ENCODE measurements around the gene ZFYVE28.
A peak's percentile ranks its signal among the peaks of the same experiment; 100 is the strongest.

ZFYVE28 gene

GRCh38 chr4:2331519-2332200 is 86.8 kb downstream of the ZFYVE28 start:
- DNase-seq: no peak

DNA sequence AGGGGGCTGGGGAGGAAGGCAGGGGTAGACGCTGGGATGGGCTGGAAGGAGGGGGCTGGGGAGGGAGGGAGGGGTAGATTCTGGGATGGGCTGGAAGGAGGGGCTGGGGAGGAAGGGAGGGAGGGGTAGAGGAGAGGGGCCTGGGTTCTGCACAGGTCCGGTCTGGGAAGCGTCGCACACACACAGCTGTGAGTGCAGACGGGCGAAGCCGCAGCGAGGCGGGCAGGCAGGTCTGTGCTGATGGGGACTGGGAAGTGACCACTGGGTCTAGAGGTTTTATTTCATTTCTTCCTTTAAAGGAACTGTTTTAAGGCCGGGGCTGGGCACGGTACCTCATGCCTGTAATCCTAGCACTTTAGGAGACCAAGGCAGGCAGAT is 87.4 kb downstream of the ZFYVE28 start:
- DNase-seq: no peak

DNA sequence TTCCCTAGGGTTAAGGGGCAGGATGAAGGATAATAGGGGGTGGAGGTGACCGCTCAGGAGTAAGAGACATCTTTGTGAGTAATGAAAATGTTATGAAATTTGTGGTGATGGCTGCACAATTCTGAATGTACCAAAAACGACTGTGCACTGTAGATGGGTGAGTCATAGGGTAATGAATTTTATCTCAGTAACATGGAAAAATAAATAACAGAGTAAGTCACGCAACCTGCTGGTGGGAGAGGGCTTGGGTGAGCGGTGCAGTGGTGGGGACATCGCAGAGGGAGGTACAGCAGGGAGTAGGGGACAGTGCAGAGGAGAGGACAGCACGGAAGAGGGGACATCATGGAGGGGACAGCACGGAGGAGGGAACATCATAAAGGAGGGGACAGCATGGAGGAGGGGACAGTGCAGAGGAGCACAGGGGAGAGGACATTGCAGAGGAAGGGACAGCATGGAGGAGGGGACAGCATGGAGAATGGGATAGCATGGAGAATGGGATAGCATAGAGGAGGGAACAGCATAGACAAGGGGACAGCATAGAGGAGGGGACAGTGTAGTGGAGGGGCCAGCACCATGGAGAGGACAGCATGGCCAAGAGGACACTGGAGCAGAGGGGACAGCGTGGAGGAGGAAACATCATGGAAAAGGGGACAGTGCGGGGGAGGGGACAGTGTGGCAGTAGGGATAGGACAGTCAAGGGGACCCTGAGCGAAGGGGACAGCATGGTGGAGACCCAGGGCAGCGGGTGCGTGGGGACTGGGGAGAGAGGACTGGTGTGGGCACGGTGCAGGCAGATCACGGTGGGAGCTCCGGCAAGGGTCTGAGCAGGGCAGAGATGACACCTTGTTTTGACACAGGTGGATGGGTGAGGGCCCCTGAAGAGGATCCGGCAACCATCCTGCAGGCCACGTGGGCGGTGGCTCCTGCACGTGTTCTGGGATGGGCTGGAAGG is 88.1 kb downstream of the ZFYVE28 start:
- DNase-seq: no peak

DNA sequence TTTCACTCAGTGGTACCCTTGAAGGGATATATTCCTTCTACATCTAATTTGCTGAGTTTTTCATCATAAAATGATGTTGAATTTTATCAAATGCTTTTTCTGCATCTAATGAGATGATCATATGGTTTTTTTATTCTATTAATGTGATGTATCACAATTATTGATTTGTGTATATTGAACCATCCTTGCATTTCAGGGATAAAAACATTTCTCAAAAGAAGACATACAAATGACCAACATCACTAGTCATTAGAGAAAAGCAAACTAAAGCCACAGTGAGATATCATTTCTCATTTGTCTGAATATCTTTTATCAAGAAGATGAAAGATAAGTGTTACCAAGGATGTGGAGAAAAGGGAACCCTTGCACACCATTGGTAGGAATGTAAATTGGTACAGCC is 90.9 kb downstream of the ZFYVE28 start:
- DNase-seq: no peak

DNA sequence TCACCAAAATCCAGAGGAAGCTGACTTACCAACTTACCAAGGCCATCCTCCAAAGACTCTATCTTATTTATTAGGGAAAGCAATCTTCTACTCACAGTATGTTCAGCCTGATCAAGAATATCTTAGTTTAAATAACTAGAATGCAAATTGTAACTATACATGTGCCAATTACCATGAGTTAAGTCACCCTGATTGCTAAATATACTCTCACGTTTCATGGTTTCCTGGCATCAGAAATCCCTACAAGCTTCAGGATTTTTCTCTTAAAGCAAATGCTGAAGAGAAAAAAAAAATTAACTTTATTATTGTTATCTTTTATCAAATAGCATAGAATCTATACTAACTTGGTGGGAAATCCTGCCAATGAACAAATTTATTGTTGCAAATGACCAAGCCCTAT is 93.6 kb downstream of the ZFYVE28 start:
- no peak for DNase-seq

DNA sequence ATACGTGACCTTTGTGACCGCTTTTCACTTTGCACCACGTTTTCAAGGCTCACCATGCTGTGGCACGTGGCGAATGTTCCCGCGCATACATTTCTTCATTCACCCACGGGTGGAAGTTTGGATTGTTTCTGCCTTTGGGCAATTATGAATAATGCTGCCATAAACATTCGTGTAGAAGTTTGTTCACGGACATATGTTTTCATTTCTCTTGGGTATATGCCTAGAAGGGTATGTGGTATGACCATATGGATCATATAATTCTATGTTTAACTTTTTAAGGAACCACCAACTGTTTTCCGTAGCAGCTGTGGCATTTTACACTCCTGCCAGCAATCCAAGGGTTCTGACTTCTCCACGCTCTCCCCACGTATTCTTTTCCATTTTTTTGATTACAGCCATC is 95.6 kb downstream of the ZFYVE28 start:
- DNase-seq: no peak

- no peak for DNase-seq
Observed at GRCh38 chr4:2322227-2322626, 96.2 kb downstream of the ZFYVE28 start.

DNA sequence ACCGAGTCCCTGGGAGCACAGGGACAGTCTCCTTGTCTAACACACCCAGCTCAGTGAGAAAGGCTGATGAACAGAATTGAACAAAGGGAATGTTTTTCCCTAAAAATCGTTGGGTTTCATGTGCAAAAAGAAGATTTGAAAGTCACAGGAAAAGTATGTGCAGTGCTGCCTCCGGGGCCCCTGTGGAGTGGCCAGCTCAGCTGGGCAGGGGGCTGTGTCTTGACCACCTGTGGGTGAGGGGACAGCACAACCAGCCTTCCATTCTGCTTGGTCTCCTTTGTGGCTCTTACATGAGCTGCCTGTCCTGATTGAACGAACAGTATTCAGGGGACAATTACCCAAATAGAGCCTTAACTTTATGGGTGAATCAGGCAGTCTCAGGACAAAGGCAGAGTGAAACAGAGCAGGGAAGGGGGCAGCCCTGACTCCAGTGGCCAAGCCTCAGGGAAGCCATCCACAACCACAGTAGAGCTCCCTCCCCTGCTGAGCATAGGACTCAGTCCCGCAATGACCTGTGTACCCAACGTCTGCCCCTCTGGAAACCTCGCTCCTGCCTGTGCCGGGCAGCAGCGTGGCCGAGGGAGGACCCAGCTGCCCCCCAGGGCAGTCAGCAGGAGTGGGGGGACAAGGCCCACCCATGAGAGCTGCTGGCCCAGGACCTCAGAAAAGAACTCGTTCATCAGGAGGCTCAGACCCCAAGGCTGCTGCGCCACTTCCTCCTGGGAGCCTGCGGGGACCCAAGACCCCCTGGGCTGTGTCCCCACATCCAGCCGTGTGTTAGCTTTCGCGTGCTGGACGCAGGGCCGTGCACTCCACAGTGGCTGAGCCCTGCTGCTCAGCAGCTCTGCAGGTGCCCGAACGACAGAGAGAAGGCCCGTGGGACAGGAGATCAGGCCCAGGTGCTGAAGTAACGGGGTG is 96.9 kb downstream of the ZFYVE28 start:
- DNase-seq: no peak

- DNase-seq: no peak
Observed at GRCh38 chr4:2320746-2321145, 97.7 kb downstream of the ZFYVE28 start.

GRCh38 chr4:2320152-2320551 is 98.3 kb downstream of the ZFYVE28 start:
- DNase-seq: no peak

- no peak for DNase-seq
Observed at GRCh38 chr4:2318885-2319284, 99.6 kb downstream of the ZFYVE28 start.

DNA sequence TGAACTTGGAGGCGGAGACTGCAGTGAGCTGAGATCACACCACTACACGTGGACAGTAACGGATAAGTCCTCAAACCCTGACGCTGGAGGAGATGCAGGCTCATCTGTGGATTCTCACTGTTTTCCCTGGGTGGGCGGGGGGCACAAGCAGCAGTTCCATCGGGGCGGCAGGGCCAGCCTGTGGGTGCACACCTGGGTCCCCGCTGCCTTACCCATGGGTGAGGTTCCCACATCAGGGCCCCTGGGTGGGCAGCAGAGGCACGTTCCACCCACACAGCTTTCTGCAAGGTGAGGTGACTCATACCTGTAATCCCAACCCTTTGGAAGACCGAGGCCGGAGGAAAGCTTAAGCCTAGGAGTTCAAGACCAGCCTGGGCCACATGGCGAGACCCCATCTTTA is 100.0 kb downstream of the ZFYVE28 start:
- DNase-seq: no peak

DNA sequence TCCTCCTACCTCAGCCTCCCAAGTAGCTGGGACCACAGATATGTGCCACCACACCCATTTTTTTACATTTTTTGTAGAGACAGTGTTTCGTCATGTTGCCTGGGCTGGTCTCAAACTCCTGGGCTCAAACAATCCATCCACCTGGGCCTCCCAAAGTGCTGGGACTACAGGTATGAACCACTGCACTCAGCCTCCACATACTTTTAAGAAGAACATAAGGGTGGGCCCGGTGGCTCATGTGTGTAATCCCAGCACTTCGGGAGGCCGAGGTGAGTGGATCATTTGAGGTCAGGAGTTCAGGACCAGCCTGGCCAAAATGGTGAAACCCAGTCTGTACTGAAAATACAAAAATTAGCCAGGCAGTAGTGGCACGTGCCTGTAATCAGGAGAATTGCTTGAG is 105.1 kb downstream of the ZFYVE28 start:
- DNase-seq: no peak

DNA sequence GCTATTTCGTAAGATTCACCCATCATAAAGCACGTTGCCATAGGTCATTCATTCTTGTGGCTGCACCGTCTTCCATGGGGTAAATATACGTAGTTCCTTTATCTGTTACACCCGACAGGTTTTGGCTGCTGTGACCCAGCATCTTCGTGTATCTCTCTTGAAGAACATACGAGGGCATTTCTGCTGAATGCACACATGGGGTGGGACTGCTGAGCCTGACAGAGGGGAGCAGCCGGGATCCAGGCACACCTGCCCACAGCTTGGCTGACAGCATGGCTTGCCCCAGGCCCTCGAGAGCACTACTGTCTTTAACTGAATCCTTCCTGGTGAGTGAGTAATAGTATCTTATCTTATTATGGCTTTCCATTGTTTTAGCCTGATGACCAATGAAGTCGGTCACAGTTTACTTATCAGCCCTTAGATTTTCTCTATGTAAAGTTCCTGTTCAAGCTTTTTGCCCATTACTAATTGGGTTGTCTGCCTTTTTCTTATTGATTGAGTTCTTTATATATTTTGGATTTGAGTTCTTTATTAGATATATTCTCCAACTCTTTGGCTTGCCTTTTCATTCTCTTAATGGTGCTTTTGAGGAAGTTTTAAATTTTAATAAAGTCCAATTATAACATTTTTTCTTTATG is 111.6 kb downstream of the ZFYVE28 start:
- no peak for DNase-seq

GRCh38 chr4:2305766-2306501 is 112.5 kb downstream of the ZFYVE28 start:
- no peak for DNase-seq

- no peak for DNase-seq
Observed at GRCh38 chr4:2304877-2305561, 113.4 kb downstream of the ZFYVE28 start.

GRCh38 chr4:2304321-2304876 is 114.0 kb downstream of the ZFYVE28 start:
- no peak for DNase-seq

DNA sequence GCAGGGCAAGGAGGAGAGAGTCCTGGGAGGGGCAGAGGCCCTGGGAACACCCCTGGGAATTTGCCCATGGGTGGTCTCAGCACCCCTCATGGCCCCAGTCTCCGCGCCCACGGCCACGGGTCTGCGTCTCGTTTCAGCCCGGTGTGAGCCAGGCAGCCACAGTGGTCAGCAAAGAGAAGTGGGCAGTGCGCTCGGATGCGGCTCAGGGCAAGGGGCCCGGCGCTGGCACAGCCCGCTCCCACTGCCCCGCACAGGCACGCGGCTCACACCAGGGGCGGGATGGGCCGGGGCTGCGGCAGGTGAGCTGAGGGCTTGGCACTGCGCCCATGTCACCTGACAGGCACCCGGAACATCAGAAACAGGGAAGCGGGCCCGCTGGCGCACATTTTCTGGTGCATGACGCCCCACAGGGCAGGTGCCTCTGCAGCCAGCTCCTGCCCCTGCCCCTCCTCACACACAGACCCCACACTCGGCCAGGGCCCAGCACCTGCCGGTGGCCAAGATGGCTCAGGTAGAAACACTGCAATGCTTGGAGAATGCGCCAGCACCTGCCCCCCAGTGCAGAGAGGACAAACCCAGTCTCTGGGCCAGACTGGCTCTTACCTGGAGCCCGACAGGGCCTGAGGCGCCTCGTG is 114.6 kb downstream of the ZFYVE28 start:
- peak; percentile 14 to 35 for DNase-seq

- DNase-seq: no peak
Observed at GRCh38 chr4:2303121-2303685, 115.2 kb downstream of the ZFYVE28 start.
